HepG2 (cell line): Measurements from ENCODE around the gene GDPD4. TPM values are rescaled to one million over a fixed set of nuclear protein-coding genes. Genes with fewer than 3 reads are reported as not detected.

Experiments
- ATAC-seq: fragments of 200-7000 bp; cut with Tn5 transposase; 3 replicates; pipeline ENCODE4 v1.9.1; 2020; ENCODE audit warnings: mild to moderate bottlenecking, moderate library complexity
- BruUV-seq: library from RNA; stranded (reverse); fragments of 400-500 nt; replicated peaks from 2 replicates; lab custom pipeline; 2021; lab: Mats Ljungman, UMichigan
- CTCF ChIA-PET: fragments of 300-600 bp; formaldehyde crosslinking; extraction: SDS; loops from one replicate; lab custom pipeline; 2021; ENCODE audit warnings: low total read pairs, inconsistent platforms, low intra/inter-chr PET ratio; lab: Yijun Ruan, JAX
- POLR2A ChIA-PET: fragments of 350-600 bp; sonication (Branson Sonifier 250); formaldehyde crosslinking; loops from one replicate; lab custom pipeline; 2020; ENCODE audit warnings: antibody characterized with exemption, inconsistent platforms; lab: Yijun Ruan, JAX
- DNase-seq: peaks from one replicate; pipeline ENCODE4 v3.0.0-alpha.2; 2015; ENCODE audit warnings: low spot score
- FAIRE-seq: peaks from 3 replicates; lab custom pipeline; 2011; peaks lifted over from hg19 to GRCh38; lab: Jason Lieb, UNC
- H2AFZ ChIP-seq: one replicate; pipeline ENCODE4 v1.6.1; 2011; ENCODE audit warnings: low read length, inconsistent platforms
- H3K27ac ChIP-seq: fragments of 300-600 bp; 3 replicates; pipeline ENCODE4 v1.8.0; 2011; ENCODE audit warnings: mixed run types, mild to moderate bottlenecking, mixed read lengths, low read length, inconsistent platforms; ENCODE audit not compliant: insufficient read depth; ENCODE audit errors: extremely low read length
- H3K27me3 ChIP-seq, 2 experiments: fragments of 200-600 bp in 1 of 2; 2 replicates in 1 of 2; 3 replicates in 1 of 2; pipeline versions ENCODE4 v1.6.0 to v1.8.0; 2011; ENCODE audit warnings: low read length in 2 of 2, mild to moderate bottlenecking in 2 of 2, moderate library complexity in 2 of 2, inconsistent platforms in 1 of 2; ENCODE audit not compliant: insufficient read depth in 2 of 2, control insufficient read depth in 1 of 2
- H3K36me3 ChIP-seq, 2 experiments: fragments of 200-600 bp in 1 of 2; replicated peaks in 1 of 2; 2 replicates in 1 of 2; 3 replicates in 1 of 2; pipeline versions ENCODE4 v1.5.1 to v1.8.0; 2011; ENCODE audit warnings: low read length in 2 of 2, inconsistent platforms in 1 of 2; ENCODE audit not compliant: insufficient read depth in 2 of 2, control insufficient read depth in 1 of 2
- H3K4me1 ChIP-seq: 2 replicates; pipeline ENCODE4 v1.5.1; 2012; ENCODE audit warnings: low read length, inconsistent platforms; ENCODE audit not compliant: insufficient read depth
- H3K4me2 ChIP-seq: 2 replicates; pipeline ENCODE4 v1.6.0; 2011; ENCODE audit warnings: low read depth, low read length, inconsistent platforms
- H3K4me3 ChIP-seq, 3 experiments: fragments of 200-600 bp in 1 of 3; sonication (generic), shearing (Covaris generic) in 1 of 3; replicated peaks in 1 of 3; 2 replicates each; pipeline ENCODE4 v1.5.1; 2011 to 2016; ENCODE audit warnings: low read length in 3 of 3, inconsistent platforms in 2 of 3, low read depth in 2 of 3, mild to moderate bottlenecking in 2 of 3, control low read depth in 1 of 3, mixed read lengths in 1 of 3; ENCODE audit not compliant: insufficient read depth in 1 of 3
- H3K79me2 ChIP-seq: one replicate; pipeline ENCODE4 v1.6.1; 2011; ENCODE audit warnings: low read length, inconsistent platforms; ENCODE audit not compliant: insufficient read depth
- H3K9ac ChIP-seq: 2 replicates; pipeline ENCODE4 v1.6.0; 2011; ENCODE audit warnings: mild to moderate bottlenecking, low read depth, low read length, inconsistent platforms; ENCODE audit not compliant: insufficient read depth
- H3K9me3 ChIP-seq: 2 replicates; pipeline ENCODE4 v1.5.1; 2012; ENCODE audit warnings: mild to moderate bottlenecking, low read length
- H4K20me1 ChIP-seq: 2 replicates; pipeline ENCODE4 v1.6.0; 2011; ENCODE audit warnings: inconsistent platforms, mild to moderate bottlenecking, low read length, moderate library complexity; ENCODE audit not compliant: insufficient read depth
- CBX5 ChIP-seq: sonication (generic); formaldehyde crosslinking; IDR thresholded peaks from 2 replicates; pipeline ENCODE4 v1.4.0; 2020; ENCODE audit warnings: missing genetic modification reagents, borderline replicate concordance
- ELF3 ChIP-seq: IDR thresholded peaks from 2 replicates; pipeline ENCODE4 v1.6.1; 2016; ENCODE audit warnings: missing genetic modification reagents, missing compliant biosample characterization
- HNRNPL ChIP-seq: fragments of 200-400 bp; formaldehyde crosslinking; IDR thresholded peaks from 2 replicates; pipeline ENCODE4 v1.6.1; 2017; ENCODE audit warnings: mild to moderate bottlenecking, low read depth, low read length
- MAF1 ChIP-seq: sonication (generic); formaldehyde crosslinking; IDR thresholded peaks from 2 replicates; pipeline ENCODE4 v1.5.0; 2020; ENCODE audit warnings: missing genetic modification reagents, borderline replicate concordance
- POLR2A ChIP-seq, 2 experiments: IDR thresholded peaks; 2 replicates each; pipeline ENCODE4 v1.6.1; 2011; ENCODE audit warnings: low read depth in 2 of 2, low read length in 2 of 2, mild to moderate bottlenecking in 1 of 2, moderate library complexity in 1 of 2; ENCODE audit not compliant: insufficient read depth in 1 of 2
- RBAK ChIP-seq: sonication (generic); formaldehyde crosslinking; IDR thresholded peaks from 2 replicates; pipeline ENCODE4 v1.5.1; 2020; ENCODE audit warnings: mild to moderate bottlenecking, missing genetic modification reagents
- SP1 ChIP-seq, 2 experiments: fragments of 450-650 bp in 1 of 2; sonication (generic) in 1 of 2; formaldehyde crosslinking in 1 of 2; IDR thresholded peaks; 2 replicates each; pipeline versions ENCODE4 v1.4.0 to v1.6.1; 2016 to 2020; ENCODE audit warnings: missing genetic modification reagents in 1 of 2
- ZNF282 ChIP-seq: fragments of 450-650 bp; IDR thresholded peaks from 2 replicates; pipeline ENCODE4 v1.6.1; 2018; ENCODE audit not compliant: partially characterized antibody
- ZNF672 ChIP-seq: sonication (generic); formaldehyde crosslinking; IDR thresholded peaks from 2 replicates; pipeline ENCODE4 v1.8.1; 2022; ENCODE audit warnings: missing genetic modification reagents
- WGBS: methylation state at CpG from one replicate; pipeline ENCODE4 v1.1.6; 2017; ENCODE audit warnings: low lambda C conversion rate; 5-methylcytosine and 5-hydroxymethylcytosine counted together
- in situ Hi-C: cut with HindIII; loops from 2 replicates; pipeline ENCODE4 v1.10.0; 2017; ENCODE audit warnings: low pct_unique_long_range_greater_than_20kb; ENCODE audit not compliant: extremely low pct_ligation_motif_present
- intact Hi-C: fragments of 100-400 bp; cut with micrococcal nuclease; formaldehyde crosslinking; loops from one replicate; pipeline ENCODE4 v1.10.0; 2022; ENCODE audit not compliant: unreplicated experiment
- polyA plus RNA-seq, 8 experiments: library from polyadenylated mRNA; depleted of rRNA in 3 of 8; stranded (reverse) in 7 of 8; unstranded in 1 of 8; fragments of >200 nt; fragmentation: Illumina TruSeq in 4 of 8; extraction: Trizol in 4 of 8; gene quantifications; 2 replicates each; pipeline versions ENCODE4 v1.2.1 to v1.2.3, GENCODE V29; 2011 to 2016; ENCODE audit warnings: low read depth in 4 of 8, missing spikeins in 1 of 8, mixed read lengths in 1 of 8; ENCODE audit not compliant: insufficient read depth in 1 of 8
- total RNA-seq, 5 experiments: library from RNA; depleted of rRNA; stranded (reverse); fragments of >200 nt; fragmentation: Illumina TruSeq; extraction: Trizol; gene quantifications; 2 replicates each; pipeline ENCODE4 v1.2.3, GENCODE V29; 2016; ENCODE audit warnings: low read depth in 1 of 5
- TF ChIP-seq, protein P1 (sequence below): sonication (generic); formaldehyde crosslinking; IDR thresholded peaks from 2 replicates; pipeline ENCODE4 v1.5.0; 2020; ENCODE audit warnings: missing genetic modification reagents, mild to moderate bottlenecking, borderline replicate concordance
- TF ChIP-seq, protein P2 (sequence below): sonication (generic); formaldehyde crosslinking; IDR thresholded peaks from 2 replicates; pipeline ENCODE4 v1.5.1; 2020; ENCODE audit warnings: mild to moderate bottlenecking, missing genetic modification reagents
- TF ChIP-seq, protein P3 (sequence below): sonication (generic); formaldehyde crosslinking; IDR thresholded peaks from 2 replicates; pipeline ENCODE4 v1.8.1; 2023; ENCODE audit warnings: missing genetic modification reagents, mild to moderate bottlenecking, borderline replicate concordance

The GDPD4 gene
- total and polyA plus RNA-seq, 2 of the 13 experiments (the other 11 are each of a cell fraction or from before 2014, with no cell fraction given) = not detected

GRCh38 chr11:77186302-77186701 is 115.2 kb downstream of the GDPD4 start:
- H3K79me2 ChIP-seq = no peaks in the 10 kb centered on the region
- no peaks in the 10 kb centered on the region; a peak in 1 of 5 replicates for H3K36me3 ChIP-seq
- no peaks in the 10 kb centered on the region for H3K9me3 ChIP-seq
- no peak for DNase-seq
- no TSS peak for BruUV-seq
- intact Hi-C loops = no loop called here
- no peak overlapping the region for H3K9ac ChIP-seq
- TF ChIP-seq POLR2A (IDR thresholded peaks at IDR 0.05; ENCODE audit: insufficient read depth in 1 of 2, low read depth in 2 of 2, low read length in 2 of 2) (no peak), ZNF672 (CRISPR knock-in tag) (no peak), ZNF282 (no peak), CBX5 (CRISPR knock-in tag) (no peak), SP1 (IDR thresholded peaks at IDR 0.05) (no peak), SP1 (CRISPR knock-in tag; IDR thresholded peaks at IDR 0.05) (no peak), ELF3 (CRISPR knock-in tag) (no peak)
- no peaks in the 10 kb centered on the region for H3K27me3 ChIP-seq
- no peak overlapping the region for H3K4me2 ChIP-seq
- ChIA-PET POLR2A (no interaction called here), CTCF (interaction anchor here (3.7 kb wide), 1 partner anchor 59 kb away, joined by 150 read pairs; the partner anchor contains the start of gene MYO7A)
- 76% methylated on average over 1 of the region's 1 CpG for WGBS
- H4K20me1 ChIP-seq = no peaks in the 10 kb centered on the region
- no peak overlapping the region for H3K4me3 ChIP-seq
- in situ Hi-C loops = loop anchor here (5.0 kb wide), 1 partner anchor 59 kb away; the partner anchor contains the start of gene MYO7A
- no peak overlapping the region for H2AFZ ChIP-seq
- FAIRE-seq = no peak
- H3K27ac ChIP-seq = no peak overlapping the region
- ATAC-seq = no peak
- no peaks in the 10 kb centered on the region for H3K4me1 ChIP-seq

DNA sequence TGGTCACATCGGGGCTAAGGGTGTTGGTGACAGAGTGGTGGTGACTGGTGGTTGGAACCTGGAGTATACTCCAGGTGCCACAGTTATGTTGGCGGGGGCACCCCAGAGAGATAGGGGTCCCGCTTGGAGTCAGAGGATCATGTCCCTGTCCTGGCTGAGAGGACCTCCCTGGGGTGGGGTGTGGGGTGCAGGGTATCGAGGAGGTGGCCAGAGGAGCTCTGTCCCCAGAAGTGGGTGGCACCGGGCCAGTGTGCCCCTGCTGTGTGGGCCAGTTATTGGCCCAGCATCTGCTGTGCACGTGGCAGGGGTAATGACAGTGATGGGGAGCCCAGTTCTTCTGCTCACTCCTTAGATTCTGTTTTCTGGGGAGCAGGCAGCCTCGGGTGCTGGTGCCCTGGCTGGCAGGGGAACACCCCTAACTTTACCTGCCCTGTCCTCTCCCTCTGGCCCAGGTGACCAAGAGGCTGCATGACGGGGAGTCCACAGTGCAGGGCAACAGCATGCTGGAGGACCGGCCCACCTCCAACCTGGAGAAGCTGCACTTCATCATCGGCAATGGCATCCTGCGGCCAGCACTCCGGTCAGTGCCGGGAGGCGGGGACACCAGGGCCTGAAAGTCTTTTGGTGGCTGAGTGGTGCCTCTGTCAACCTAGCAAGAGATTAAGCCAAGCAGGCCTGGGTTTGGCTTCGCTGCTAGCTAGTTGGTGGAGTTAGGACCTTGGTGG is 117.2 kb downstream of the GDPD4 start:
- Histone ChIP-seq H3K9ac (no peak overlapping the region), H3K27me3 (no peaks in the 10 kb centered on the region), H2AFZ (no peak overlapping the region), H3K4me3 (no peak overlapping the region), H4K20me1 (no peaks in the 10 kb centered on the region), H3K27ac (no peak overlapping the region), H3K4me1 (peaks cover 2% of the 10 kb centered on the region), H3K36me3 (no peaks in the 10 kb centered on the region; a peak in 1 of 5 replicates), H3K79me2 (no peaks in the 10 kb centered on the region), H3K4me2 (no peak overlapping the region), H3K9me3 (no peaks in the 10 kb centered on the region)
- DNase-seq (no peak), FAIRE-seq (no peak), ATAC-seq (no peak)
- ChIA-PET POLR2A (no interaction called here), CTCF (no interaction called here)
- 92% methylated on average over 12 of the region's 15 CpGs for WGBS
- in situ Hi-C loops (no loop called here), intact Hi-C loops (no loop called here)
- no peak for TF ChIP-seq HNRNPL
- TF ChIP-seq, protein P1, sequence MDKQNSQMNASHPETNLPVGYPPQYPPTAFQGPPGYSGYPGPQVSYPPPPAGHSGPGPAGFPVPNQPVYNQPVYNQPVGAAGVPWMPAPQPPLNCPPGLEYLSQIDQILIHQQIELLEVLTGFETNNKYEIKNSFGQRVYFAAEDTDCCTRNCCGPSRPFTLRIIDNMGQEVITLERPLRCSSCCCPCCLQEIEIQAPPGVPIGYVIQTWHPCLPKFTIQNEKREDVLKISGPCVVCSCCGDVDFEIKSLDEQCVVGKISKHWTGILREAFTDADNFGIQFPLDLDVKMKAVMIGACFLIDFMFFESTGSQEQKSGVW = no peak
- TF ChIP-seq, protein P2, sequence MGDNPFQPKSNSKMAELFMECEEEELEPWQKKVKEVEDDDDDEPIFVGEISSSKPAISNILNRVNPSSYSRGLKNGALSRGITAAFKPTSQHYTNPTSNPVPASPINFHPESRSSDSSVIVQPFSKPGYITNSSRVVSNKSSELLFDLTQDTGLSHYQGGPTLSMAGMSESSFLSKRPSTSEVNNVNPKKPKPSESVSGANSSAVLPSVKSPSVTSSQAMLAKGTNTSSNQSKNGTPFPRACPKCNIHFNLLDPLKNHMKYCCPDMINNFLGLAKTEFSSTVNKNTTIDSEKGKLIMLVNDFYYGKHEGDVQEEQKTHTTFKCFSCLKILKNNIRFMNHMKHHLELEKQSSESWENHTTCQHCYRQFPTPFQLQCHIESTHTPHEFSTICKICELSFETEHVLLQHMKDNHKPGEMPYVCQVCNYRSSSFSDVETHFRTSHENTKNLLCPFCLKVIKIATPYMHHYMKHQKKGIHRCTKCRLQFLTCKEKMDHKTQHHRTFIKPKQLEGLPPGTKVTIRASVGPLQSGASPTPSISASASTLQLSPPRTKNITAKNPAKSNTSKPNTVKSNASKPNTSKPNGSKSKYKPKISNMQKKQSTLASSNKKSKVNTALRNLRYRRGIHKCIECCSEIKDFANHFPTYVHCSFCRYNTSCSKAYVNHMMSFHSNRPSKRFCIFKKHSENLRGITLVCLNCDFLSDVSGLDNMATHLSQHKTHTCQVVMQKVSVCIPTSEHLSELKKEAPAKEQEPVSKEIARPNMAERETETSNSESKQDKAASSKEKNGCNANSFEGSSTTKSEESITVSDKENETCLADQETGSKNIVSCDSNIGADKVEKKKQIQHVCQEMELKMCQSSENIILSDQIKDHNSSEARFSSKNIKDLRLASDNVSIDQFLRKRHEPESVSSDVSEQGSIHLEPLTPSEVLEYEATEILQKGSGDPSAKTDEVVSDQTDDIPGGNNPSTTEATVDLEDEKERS = no peak
- TF ChIP-seq, protein P3, sequence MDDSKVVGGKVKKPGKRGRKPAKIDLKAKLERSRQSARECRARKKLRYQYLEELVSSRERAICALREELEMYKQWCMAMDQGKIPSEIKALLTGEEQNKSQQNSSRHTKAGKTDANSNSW = no peak
- no peak for TF ChIP-seq RBAK (CRISPR knock-in tag)
- TF ChIP-seq MAF1 (CRISPR knock-in tag) = no peak
- BruUV-seq = no TSS peak
